ENCODE measurements around the gene CEP170. TPM values are rescaled to one million over a fixed set of nuclear protein-coding genes. Genes with fewer than 3 reads are reported as not detected.

Gene CEP170
- total RNA-seq, 1 donor from 2014 or later = 86.5 TPM

DNA sequence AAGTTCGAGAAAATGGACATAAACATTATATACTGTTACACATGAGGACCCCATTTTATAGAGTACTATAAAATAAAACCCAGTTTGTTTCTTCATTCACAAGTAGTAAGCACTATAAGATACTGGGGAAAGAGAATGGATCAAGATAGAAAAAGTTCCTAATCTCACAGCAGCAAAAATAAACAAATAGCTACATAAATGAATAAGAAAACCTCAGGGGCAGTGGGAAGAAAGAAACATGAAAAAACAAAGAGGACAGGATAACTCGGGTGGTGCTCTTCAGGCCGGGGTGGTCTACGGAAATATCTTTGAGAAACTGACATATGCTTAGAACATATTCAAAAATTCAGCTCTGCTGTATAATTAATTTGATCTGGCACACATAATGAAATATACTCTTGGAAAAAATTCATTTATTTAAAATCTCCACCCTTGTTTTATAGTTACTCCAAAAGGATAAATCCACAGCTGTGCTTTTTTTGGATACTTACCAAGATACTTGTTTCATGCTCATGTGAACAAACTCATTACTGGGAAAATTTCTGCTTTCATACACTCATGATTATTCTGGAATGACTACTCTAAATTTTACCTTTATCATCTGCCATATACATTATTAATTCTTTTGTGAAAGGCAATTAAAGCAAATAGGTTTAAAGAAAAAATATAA, 20.0 kb downstream of the CEP170 start:
- no peak overlapping the region for H3K27ac ChIP-seq
- TF ChIP-seq, protein P1, sequence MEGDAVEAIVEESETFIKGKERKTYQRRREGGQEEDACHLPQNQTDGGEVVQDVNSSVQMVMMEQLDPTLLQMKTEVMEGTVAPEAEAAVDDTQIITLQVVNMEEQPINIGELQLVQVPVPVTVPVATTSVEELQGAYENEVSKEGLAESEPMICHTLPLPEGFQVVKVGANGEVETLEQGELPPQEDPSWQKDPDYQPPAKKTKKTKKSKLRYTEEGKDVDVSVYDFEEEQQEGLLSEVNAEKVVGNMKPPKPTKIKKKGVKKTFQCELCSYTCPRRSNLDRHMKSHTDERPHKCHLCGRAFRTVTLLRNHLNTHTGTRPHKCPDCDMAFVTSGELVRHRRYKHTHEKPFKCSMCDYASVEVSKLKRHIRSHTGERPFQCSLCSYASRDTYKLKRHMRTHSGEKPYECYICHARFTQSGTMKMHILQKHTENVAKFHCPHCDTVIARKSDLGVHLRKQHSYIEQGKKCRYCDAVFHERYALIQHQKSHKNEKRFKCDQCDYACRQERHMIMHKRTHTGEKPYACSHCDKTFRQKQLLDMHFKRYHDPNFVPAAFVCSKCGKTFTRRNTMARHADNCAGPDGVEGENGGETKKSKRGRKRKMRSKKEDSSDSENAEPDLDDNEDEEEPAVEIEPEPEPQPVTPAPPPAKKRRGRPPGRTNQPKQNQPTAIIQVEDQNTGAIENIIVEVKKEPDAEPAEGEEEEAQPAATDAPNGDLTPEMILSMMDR (IDR thresholded peaks at IDR 0.05) = no peak
- intact Hi-C loops (cut with DNase I) = no loop called here
- no peaks in the 10 kb centered on the region for H3K36me3 ChIP-seq
- peaks cover 12% of the 10 kb centered on the region for H3K9me3 ChIP-seq
- no peaks in the 10 kb centered on the region for H3K27me3 ChIP-seq
- H3K4me3 ChIP-seq = no peak overlapping the region
- H3K4me1 ChIP-seq = peaks cover 6% of the 10 kb centered on the region
- DNase-seq (no peak), ATAC-seq (no peak)

DNA sequence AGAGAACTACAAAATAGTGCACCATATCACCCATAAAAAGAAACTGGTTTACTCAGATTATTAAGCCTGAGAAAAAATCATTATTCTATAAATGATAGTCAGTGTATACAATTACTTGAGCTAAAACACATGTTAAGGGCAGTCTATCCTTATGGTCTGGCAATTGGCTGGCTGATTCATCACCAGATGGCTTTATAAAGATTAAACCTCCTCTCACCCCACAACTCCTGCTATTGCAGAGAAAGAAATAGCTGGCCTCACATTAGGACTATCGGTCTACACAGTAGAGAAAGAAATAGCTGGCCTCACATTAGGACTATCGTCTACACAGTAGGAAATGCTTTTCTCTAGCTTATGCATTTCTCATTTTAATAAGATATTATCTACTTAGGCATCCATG, 21.2 kb downstream of the CEP170 start:
- DNase-seq = no peak
- TF ChIP-seq, protein P1 (IDR thresholded peaks at IDR 0.05) = no peak
- no peak overlapping the region for H3K4me3 ChIP-seq

DNA sequence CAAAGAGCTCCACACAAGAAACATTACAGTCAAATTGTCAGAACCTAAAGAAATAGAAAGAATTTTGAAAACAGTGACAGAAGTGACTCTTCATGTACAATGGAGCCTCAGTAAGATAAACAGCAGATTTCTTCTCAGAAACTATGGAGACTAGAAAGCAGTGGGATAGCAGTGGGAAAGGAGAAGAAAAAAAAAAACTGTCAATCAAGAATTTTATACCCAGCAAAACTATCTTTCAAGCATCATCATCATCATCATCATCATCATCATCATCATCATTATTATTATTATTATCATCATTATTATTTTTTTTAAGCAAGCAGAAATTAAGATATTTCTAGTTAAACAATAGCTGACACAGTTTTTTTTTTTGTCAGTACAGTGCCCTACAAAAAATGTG, 24.2 kb downstream of the CEP170 start:
- H3K4me1 ChIP-seq = peaks cover 6% of the 10 kb centered on the region

More for the DNA sequence above, 21.2 kb downstream of the CEP170 start:
- Histone ChIP-seq H3K9me3 (peaks cover 24% of the 10 kb centered on the region), H3K4me1 (peaks cover 6% of the 10 kb centered on the region), H3K27ac (no peak overlapping the region), H3K27me3 (no peaks in the 10 kb centered on the region), H3K36me3 (no peaks in the 10 kb centered on the region)
- no peak for ATAC-seq
- intact Hi-C loops (cut with DNase I) = no loop called here

DNA sequence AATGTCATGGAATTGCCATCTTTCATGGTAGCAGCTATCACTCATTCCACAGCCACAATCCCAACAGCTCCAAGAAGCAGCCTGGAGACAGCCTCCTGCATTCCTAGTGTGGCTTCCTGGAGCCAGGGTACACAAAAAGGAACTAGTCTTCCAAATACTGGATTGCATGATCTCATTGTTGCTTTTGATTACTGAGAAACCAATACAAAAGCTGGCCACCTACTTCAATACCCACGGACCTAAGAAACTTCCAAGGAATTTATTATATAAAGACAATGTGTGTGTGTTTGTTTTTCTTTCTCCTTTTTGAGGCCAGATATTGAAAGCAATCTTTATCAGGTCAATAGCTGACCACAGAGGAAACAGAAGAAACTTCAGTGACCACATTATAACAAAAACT, 25.6 kb downstream of the CEP170 start:
- Histone ChIP-seq H3K27ac (no peak overlapping the region), H3K27me3 (no peaks in the 10 kb centered on the region), H3K36me3 (no peaks in the 10 kb centered on the region), H3K4me3 (no peak overlapping the region), H3K9me3 (peaks cover 25% of the 10 kb centered on the region), H3K4me1 (no peaks in the 10 kb centered on the region)
- intact Hi-C loops (cut with DNase I) = no loop called here
- DNase-seq = no peak
- TF ChIP-seq, protein P1 (IDR thresholded peaks at IDR 0.05) = no peak
- no peak for ATAC-seq

More for the DNA sequence above, 24.2 kb downstream of the CEP170 start:
- H3K9me3 ChIP-seq = peaks cover 25% of the 10 kb centered on the region
- ATAC-seq (no peak), DNase-seq (no peak)
- no peaks in the 10 kb centered on the region for H3K36me3 ChIP-seq
- no peak overlapping the region for H3K4me3 ChIP-seq
- intact Hi-C loops (cut with DNase I) = no loop called here
- no peaks in the 10 kb centered on the region for H3K27me3 ChIP-seq
- TF ChIP-seq, protein P1 (IDR thresholded peaks at IDR 0.05) = no peak
- H3K27ac ChIP-seq = no peak overlapping the region

DNA sequence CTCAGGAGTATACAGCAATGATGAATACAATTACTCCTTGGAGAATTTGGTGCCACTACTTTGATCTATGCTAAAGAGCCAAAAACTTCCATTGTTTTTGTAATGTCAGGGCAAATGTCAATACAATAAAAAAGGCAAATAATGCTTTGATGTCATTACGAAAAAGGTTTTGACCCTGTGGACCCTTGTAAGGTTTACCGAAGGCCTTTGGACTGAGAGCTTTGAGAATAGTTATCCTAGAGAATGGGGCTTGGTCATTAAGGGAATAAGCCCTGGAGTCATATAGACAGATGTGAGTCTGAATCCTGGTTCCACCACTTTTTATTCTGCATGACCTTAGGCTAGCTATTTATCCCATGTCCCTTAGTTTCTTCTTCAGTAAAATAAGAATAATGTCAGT, 27.5 kb downstream of the CEP170 start:
- TF ChIP-seq, protein P1 (IDR thresholded peaks at IDR 0.05) = no peak
- Histone ChIP-seq H3K9me3 (peaks cover 25% of the 10 kb centered on the region), H3K27me3 (no peaks in the 10 kb centered on the region), H3K4me3 (no peak overlapping the region), H3K27ac (no peak overlapping the region), H3K36me3 (peaks cover 12% of the 10 kb centered on the region), H3K4me1 (no peaks in the 10 kb centered on the region)
- DNase-seq = no peak
- intact Hi-C loops (cut with DNase I) = no loop called here
- ATAC-seq = no peak

DNA sequence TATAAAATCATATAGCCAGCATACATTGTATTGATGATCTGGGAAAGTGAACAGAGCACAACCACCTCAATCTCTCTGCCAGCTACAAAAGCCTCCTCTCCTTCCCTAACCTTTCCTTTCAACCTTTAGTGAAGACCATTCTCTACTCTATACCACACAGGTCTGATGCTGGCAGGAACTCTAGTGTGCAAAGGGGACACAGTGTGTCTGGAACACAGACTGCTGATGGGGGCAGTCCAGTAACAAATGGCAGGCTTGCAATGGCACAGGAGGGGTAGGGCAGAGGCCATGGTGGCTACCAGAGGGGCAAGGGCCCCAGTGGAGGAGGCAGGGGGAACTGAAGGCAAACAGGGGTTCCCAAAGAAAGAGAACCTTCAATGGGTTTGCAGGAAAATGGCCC, 37.0 kb downstream of the CEP170 start:
- Histone ChIP-seq H3K4me1 (peaks cover 3% of the 10 kb centered on the region), H3K9me3 (no peaks in the 10 kb centered on the region), H3K27ac (no peak overlapping the region), H3K36me3 (peaks cover 34% of the 10 kb centered on the region), H3K27me3 (no peaks in the 10 kb centered on the region), H3K4me3 (no peak overlapping the region)
- intact Hi-C loops (cut with DNase I) = no loop called here
- ATAC-seq (no peak), DNase-seq (no peak)
- TF ChIP-seq, protein P1 (IDR thresholded peaks at IDR 0.05) = no peak
